Measurements from ENCODE around the gene STOX1. TPM values are rescaled to one million over a fixed set of nuclear protein-coding genes. Genes with fewer than 3 reads are reported as not detected.

The STOX1 gene
- total RNA-seq, 1 experiment from 2014 or later = 1.9 TPM

DNA sequence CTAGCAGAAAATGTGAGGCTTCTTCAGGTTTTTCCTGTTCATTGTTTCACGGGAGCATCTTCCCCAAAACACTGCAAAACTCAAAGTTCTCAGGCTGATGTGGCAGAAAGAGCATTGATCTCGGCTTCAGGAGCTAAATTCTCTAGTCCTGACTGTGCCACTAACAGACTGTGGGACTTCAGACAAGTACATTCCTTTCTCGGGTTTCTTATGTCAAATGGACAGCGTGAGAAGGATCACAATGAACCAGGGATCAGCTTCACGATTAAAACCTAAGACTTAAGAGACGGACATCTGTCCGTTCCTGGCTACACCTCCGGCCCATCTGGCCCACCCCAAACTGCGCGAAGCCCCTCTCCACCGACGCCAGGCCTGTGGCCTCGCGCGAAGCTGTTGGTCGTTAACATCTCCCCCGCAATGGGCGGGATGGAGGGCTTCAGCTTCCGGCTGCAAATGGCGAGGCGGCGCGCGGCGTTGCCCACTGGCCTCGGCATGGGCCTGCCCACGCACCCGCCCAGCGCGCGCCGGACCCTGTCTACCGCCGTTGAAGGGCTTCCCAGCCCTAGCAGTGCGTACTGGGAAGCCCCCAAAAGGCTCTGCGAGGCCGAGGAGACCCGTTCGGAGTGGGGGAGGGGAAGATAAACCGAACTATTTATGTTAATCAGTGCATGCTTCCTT is 73.2 kb downstream of the STOX1 start (continued):
- TF ChIP-seq, protein P1, sequence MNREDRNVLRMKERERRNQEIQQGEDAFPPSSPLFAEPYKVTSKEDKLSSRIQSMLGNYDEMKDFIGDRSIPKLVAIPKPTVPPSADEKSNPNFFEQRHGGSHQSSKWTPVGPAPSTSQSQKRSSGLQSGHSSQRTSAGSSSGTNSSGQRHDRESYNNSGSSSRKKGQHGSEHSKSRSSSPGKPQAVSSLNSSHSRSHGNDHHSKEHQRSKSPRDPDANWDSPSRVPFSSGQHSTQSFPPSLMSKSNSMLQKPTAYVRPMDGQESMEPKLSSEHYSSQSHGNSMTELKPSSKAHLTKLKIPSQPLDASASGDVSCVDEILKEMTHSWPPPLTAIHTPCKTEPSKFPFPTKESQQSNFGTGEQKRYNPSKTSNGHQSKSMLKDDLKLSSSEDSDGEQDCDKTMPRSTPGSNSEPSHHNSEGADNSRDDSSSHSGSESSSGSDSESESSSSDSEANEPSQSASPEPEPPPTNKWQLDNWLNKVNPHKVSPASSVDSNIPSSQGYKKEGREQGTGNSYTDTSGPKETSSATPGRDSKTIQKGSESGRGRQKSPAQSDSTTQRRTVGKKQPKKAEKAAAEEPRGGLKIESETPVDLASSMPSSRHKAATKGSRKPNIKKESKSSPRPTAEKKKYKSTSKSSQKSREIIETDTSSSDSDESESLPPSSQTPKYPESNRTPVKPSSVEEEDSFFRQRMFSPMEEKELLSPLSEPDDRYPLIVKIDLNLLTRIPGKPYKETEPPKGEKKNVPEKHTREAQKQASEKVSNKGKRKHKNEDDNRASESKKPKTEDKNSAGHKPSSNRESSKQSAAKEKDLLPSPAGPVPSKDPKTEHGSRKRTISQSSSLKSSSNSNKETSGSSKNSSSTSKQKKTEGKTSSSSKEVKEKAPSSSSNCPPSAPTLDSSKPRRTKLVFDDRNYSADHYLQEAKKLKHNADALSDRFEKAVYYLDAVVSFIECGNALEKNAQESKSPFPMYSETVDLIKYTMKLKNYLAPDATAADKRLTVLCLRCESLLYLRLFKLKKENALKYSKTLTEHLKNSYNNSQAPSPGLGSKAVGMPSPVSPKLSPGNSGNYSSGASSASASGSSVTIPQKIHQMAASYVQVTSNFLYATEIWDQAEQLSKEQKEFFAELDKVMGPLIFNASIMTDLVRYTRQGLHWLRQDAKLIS (CRISPR knock-in tag; IDR thresholded peaks at IDR 0.05; ENCODE audit: borderline replicate concordance) = no peak
- TF ChIP-seq CREB1 (CRISPR knock-in tag; IDR thresholded peaks at IDR 0.05) (peak; percentile 74; the same call in 1 of the 2 replicates), TP53 (CRISPR knock-in tag; IDR thresholded peaks at IDR 0.05) (no peak), JUN (CRISPR knock-in tag; IDR thresholded peaks at IDR 0.05) (no peak), FOXK1 (CRISPR knock-in tag; IDR thresholded peaks at IDR 0.05) (peak; percentile 36; the same call in 1 of the 2 replicates), ATF1 (CRISPR knock-in tag; IDR thresholded peaks at IDR 0.05) (no peak), RORB (CRISPR knock-in tag; IDR thresholded peaks at IDR 0.05) (no peak), CREM (CRISPR knock-in tag; IDR thresholded peaks at IDR 0.05) (0 out of 2 replicates have a peak, but pooled peaks have one; percentile 47), SMAD4 (CRISPR knock-in tag; IDR thresholded peaks at IDR 0.05) (0 out of 2 replicates have a peak, but pooled peaks have one; percentile 64), TEAD4 (CRISPR knock-in tag; IDR thresholded peaks at IDR 0.05) (peak; percentile 79), RELA (CRISPR knock-in tag; IDR thresholded peaks at IDR 0.05; ENCODE audit: borderline replicate concordance) (no peak)
- TF ChIP-seq, protein P2, sequence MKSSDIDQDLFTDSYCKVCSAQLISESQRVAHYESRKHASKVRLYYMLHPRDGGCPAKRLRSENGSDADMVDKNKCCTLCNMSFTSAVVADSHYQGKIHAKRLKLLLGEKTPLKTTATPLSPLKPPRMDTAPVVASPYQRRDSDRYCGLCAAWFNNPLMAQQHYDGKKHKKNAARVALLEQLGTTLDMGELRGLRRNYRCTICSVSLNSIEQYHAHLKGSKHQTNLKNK (CRISPR knock-in tag; IDR thresholded peaks at IDR 0.05) = no peak
- TF ChIP-seq, protein P3, sequence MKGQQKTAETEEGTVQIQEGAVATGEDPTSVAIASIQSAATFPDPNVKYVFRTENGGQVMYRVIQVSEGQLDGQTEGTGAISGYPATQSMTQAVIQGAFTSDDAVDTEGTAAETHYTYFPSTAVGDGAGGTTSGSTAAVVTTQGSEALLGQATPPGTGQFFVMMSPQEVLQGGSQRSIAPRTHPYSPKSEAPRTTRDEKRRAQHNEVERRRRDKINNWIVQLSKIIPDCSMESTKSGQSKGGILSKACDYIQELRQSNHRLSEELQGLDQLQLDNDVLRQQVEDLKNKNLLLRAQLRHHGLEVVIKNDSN (CRISPR knock-in tag; IDR thresholded peaks at IDR 0.05) = peak; percentile 60; the same call in 1 of the 2 replicates
- TF ChIP-seq, protein P4, sequence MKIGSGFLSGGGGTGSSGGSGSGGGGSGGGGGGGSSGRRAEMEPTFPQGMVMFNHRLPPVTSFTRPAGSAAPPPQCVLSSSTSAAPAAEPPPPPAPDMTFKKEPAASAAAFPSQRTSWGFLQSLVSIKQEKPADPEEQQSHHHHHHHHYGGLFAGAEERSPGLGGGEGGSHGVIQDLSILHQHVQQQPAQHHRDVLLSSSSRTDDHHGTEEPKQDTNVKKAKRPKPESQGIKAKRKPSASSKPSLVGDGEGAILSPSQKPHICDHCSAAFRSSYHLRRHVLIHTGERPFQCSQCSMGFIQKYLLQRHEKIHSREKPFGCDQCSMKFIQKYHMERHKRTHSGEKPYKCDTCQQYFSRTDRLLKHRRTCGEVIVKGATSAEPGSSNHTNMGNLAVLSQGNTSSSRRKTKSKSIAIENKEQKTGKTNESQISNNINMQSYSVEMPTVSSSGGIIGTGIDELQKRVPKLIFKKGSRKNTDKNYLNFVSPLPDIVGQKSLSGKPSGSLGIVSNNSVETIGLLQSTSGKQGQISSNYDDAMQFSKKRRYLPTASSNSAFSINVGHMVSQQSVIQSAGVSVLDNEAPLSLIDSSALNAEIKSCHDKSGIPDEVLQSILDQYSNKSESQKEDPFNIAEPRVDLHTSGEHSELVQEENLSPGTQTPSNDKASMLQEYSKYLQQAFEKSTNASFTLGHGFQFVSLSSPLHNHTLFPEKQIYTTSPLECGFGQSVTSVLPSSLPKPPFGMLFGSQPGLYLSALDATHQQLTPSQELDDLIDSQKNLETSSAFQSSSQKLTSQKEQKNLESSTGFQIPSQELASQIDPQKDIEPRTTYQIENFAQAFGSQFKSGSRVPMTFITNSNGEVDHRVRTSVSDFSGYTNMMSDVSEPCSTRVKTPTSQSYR (CRISPR knock-in tag; IDR thresholded peaks at IDR 0.05) = peak; percentile 98
- TF ChIP-seq, protein P5, sequence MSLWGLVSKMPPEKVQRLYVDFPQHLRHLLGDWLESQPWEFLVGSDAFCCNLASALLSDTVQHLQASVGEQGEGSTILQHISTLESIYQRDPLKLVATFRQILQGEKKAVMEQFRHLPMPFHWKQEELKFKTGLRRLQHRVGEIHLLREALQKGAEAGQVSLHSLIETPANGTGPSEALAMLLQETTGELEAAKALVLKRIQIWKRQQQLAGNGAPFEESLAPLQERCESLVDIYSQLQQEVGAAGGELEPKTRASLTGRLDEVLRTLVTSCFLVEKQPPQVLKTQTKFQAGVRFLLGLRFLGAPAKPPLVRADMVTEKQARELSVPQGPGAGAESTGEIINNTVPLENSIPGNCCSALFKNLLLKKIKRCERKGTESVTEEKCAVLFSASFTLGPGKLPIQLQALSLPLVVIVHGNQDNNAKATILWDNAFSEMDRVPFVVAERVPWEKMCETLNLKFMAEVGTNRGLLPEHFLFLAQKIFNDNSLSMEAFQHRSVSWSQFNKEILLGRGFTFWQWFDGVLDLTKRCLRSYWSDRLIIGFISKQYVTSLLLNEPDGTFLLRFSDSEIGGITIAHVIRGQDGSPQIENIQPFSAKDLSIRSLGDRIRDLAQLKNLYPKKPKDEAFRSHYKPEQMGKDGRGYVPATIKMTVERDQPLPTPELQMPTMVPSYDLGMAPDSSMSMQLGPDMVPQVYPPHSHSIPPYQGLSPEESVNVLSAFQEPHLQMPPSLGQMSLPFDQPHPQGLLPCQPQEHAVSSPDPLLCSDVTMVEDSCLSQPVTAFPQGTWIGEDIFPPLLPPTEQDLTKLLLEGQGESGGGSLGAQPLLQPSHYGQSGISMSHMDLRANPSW (CRISPR knock-in tag; conservative IDR thresholded peaks at IDR 0.05; ENCODE audit: low read depth) = no peak

All from WTC11 (cell line).